Spleen (tissue), 11 donors: ENCODE results near the gene DNAH9. TPM values are rescaled to one million over a fixed set of nuclear protein-coding genes. Genes with fewer than 3 reads are reported as not detected.
"Not testable (repeated sequence)": the region's sequence is repeated elsewhere in the genome, so short reads cannot be mapped to it uniquely, and the experiment has no call there.

Experiments
- DNase-seq: peaks from one replicate; pipeline ENCODE4 v3.0.0-alpha.2; 2020
- H3K27ac ChIP-seq, 8 donors: fragments of 200-600 bp; sonication (generic) in 7 of 8; 1 replicate in 4 of 8; 2 replicates in 4 of 8; pipeline versions ENCODE4 v1.5.0 to v1.8.0; 2016 to 2021; ENCODE audit warnings: inconsistent platforms in 4 of 8, mild to moderate bottlenecking in 4 of 8, moderate library complexity in 1 of 8
- H3K27me3 ChIP-seq, 7 donors: fragments of 200-600 bp; sonication (generic) in 6 of 7; replicated peaks in 1 of 7; 1 replicate in 4 of 7; 2 replicates in 3 of 7; pipeline versions ENCODE4 v1.5.0 to v1.8.0; 2016 to 2021; ENCODE audit warnings: inconsistent platforms in 3 of 7, mild to moderate bottlenecking in 1 of 7
- H3K36me3 ChIP-seq, 6 donors: fragments of 200-600 bp; sonication (generic) in 5 of 6; 1 replicate in 4 of 6; 2 replicates in 2 of 6; pipeline versions ENCODE4 v1.5.0 to v1.8.0; 2016 to 2021; ENCODE audit warnings: inconsistent platforms in 2 of 6
- H3K4me1 ChIP-seq, 6 donors: fragments of 200-600 bp; sonication (generic) in 5 of 6; 1 replicate in 3 of 6; 2 replicates in 3 of 6; pipeline versions ENCODE4 v1.5.0 to v1.8.0; 2016 to 2021; ENCODE audit warnings: inconsistent platforms in 3 of 6
- H3K4me3 ChIP-seq, 8 donors: fragments of 200-600 bp; sonication (generic) in 7 of 8; 1 replicate in 4 of 8; 2 replicates in 4 of 8; pipeline versions ENCODE4 v1.5.0 to v1.8.0; 2016 to 2021; ENCODE audit warnings: inconsistent platforms in 4 of 8, mild to moderate bottlenecking in 4 of 8, moderate library complexity in 2 of 8
- H3K9me3 ChIP-seq, 8 donors: fragments of 200-600 bp; sonication (generic) in 7 of 8; 1 replicate in 4 of 8; 2 replicates in 4 of 8; pipeline versions ENCODE4 v1.5.0 to v1.8.0; 2016 to 2021; ENCODE audit warnings: inconsistent platforms in 4 of 8
- POLR2A ChIP-seq, 3 donors: fragments of 450-650 bp; IDR thresholded peaks; one replicate each; pipeline ENCODE4 v1.5.1; 2017; ENCODE audit warnings: antibody characterized with exemption in 3 of 3, mild to moderate bottlenecking in 1 of 3
- POLR2AphosphoS5 ChIP-seq, 3 donors: sonication (generic); formaldehyde crosslinking; IDR thresholded peaks; one replicate each; pipeline ENCODE4 v1.5.1; 2017; ENCODE audit warnings: antibody characterized with exemption in 3 of 3
- WGBS, 5 donors: extraction: QIAGEN DNeasy Blood & Tissue Kit in 3 of 5; methylation state at CpG; one replicate each; pipeline versions ENCODE4 v1.1.5 to v1.1.7; 2013 to 2018; 5-methylcytosine and 5-hydroxymethylcytosine counted together
- intact Hi-C: fragments of 100-400 bp; cut with DNase I; formaldehyde crosslinking; loops from one replicate; pipeline ENCODE4 v1.15.0; 2023; ENCODE audit warnings: low total_unique reads
- polyA plus RNA-seq, 3 donors: library from polyadenylated mRNA; stranded (reverse); fragments of 200-250 nt; gene quantifications; one replicate each; pipeline ENCODE4 v1.2.1, GENCODE V29; 2013
- total RNA-seq, 7 donors: library from RNA; depleted of rRNA in 3 of 7; stranded (reverse); fragments of >200 nt in 3 of 7; fragmentation: NEBNext Ultra II Directional in 4 of 7; extraction: Animal tissue kit (Norgen Biotek cat#: 25700) in 4 of 7; gene quantifications; one replicate each; pipeline versions ENCODE4 v1.1.0 to v1.2.1, GENCODE V29; 2016 to 2021
- TF ChIP-seq, protein P1 (sequence below), 11 experiments: fragments of 200-600 bp in 7 of 11; fragments of 450-650 bp in 4 of 11; sonication (generic) in 4 of 11; IDR thresholded peaks in 8 of 11; conservative IDR thresholded peaks in 3 of 11; 1 replicate in 7 of 11; 2 replicates in 4 of 11; pipeline versions ENCODE4 v1.4.0 to v1.8.0; 2016 to 2021; ENCODE audit warnings: antibody characterized with exemption in 11 of 11, inconsistent platforms in 4 of 11, mild to moderate bottlenecking in 1 of 11
- donor health status: healthy with polysubstance abuse.
- donor health status: DM: no; HTN: no; CAD: no; lungs with moderate emphysema.
- donor health status: DM: no; HTN: no; CAD: no.
- donor health status: Bipolar disorder and iron deficiency.
- donor health status: healthy.
- donor health status: DM: no; HTN: no; CAD: no.
- donor health status: DM: yes; HTN: yes; CAD: no.

Gene DNAH9
- total and polyA plus RNA-seq, 10 donors, result 0.06 to 0.92 (median 0.22) TPM; not detected in 2

- Histone ChIP-seq H3K9me3 (no peaks in the 10 kb centered on the region), H3K4me1 (no peaks in the 10 kb centered on the region), H3K4me3 (no peak overlapping the region), H3K27ac (no peak overlapping the region), H3K27me3 (no peaks in the 10 kb centered on the region), H3K36me3 (no peaks in the 10 kb centered on the region)
- WGBS, 5 donors, result 78 to 92% (median 83%) methylated on average over 7 of the region's 7 CpGs
- intact Hi-C loops, result no loop called here
- TF ChIP-seq, protein P1, sequence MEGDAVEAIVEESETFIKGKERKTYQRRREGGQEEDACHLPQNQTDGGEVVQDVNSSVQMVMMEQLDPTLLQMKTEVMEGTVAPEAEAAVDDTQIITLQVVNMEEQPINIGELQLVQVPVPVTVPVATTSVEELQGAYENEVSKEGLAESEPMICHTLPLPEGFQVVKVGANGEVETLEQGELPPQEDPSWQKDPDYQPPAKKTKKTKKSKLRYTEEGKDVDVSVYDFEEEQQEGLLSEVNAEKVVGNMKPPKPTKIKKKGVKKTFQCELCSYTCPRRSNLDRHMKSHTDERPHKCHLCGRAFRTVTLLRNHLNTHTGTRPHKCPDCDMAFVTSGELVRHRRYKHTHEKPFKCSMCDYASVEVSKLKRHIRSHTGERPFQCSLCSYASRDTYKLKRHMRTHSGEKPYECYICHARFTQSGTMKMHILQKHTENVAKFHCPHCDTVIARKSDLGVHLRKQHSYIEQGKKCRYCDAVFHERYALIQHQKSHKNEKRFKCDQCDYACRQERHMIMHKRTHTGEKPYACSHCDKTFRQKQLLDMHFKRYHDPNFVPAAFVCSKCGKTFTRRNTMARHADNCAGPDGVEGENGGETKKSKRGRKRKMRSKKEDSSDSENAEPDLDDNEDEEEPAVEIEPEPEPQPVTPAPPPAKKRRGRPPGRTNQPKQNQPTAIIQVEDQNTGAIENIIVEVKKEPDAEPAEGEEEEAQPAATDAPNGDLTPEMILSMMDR (IDR thresholded peaks at IDR 0.05 in 8 of 11, conservative IDR thresholded peaks at IDR 0.05 in 3 of 11), result no peak
- TF ChIP-seq POLR2A (IDR thresholded peaks at IDR 0.05) (no peak), POLR2AphosphoS5 (IDR thresholded peaks at IDR 0.05) (no peak)
- DNase-seq, result no peak
Measured at GRCh38 chr17:11943759-11944347, 345.6 kb downstream of the DNAH9 start.

- Histone ChIP-seq H3K27ac (no peak overlapping the region), H3K4me3 (no peak overlapping the region), H3K9me3 (no peaks in the 10 kb centered on the region), H3K36me3 (no peaks in the 10 kb centered on the region), H3K27me3 (no peaks in the 10 kb centered on the region), H3K4me1 (no peaks in the 10 kb centered on the region)
- TF ChIP-seq POLR2A (IDR thresholded peaks at IDR 0.05) (no peak), POLR2AphosphoS5 (IDR thresholded peaks at IDR 0.05) (no peak)
- TF ChIP-seq, protein P1 (IDR thresholded peaks at IDR 0.05 in 8 of 11, conservative IDR thresholded peaks at IDR 0.05 in 3 of 11), result no peak
- no peak for DNase-seq
- 58 to 74% (median 70%) methylated on average over 3 of the region's 3 CpGs for WGBS, 5 donors
- intact Hi-C loops, result no loop called here
Measured at GRCh38 chr17:11944587-11944986, 346.3 kb downstream of the DNAH9 start.

GRCh38 chr17:11948789-11949188 lies 350.5 kb downstream of the DNAH9 start:
- no peaks in the 10 kb centered on the region for H3K27me3 ChIP-seq
- H3K36me3 ChIP-seq, result peaks cover 0 to 12% (median 0%) of the 10 kb centered on the region in 6 donors
- no peaks in the 10 kb centered on the region for H3K4me1 ChIP-seq
- H3K4me3 ChIP-seq, result no peak overlapping the region
- intact Hi-C loops, result no loop called here
- TF ChIP-seq POLR2A (IDR thresholded peaks at IDR 0.05) (no peak), POLR2AphosphoS5 (IDR thresholded peaks at IDR 0.05) (no peak)
- TF ChIP-seq, protein P1 (IDR thresholded peaks at IDR 0.05 in 8 of 11, conservative IDR thresholded peaks at IDR 0.05 in 3 of 11), result no peak
- no peak overlapping the region for H3K27ac ChIP-seq
- no peak for DNase-seq
- peaks cover 0 to 16% (median 14%) of the 10 kb centered on the region in 8 donors for H3K9me3 ChIP-seq
- WGBS, 5 donors, result 66 to 77% (median 75%) methylated on average over 6 of the region's 6 CpGs

GRCh38 chr17:11949571-11949970 lies 351.3 kb downstream of the DNAH9 start:
- Histone ChIP-seq H3K36me3 (peaks cover 0 to 12% (median 0%) of the 10 kb centered on the region in 6 donors), H3K9me3 (peaks cover 2 to 23% (median 22%) of the 10 kb centered on the region in 8 donors)
- WGBS, 5 donors, result 82 to 100% (median 89%) methylated on average over 1 of the region's 1 CpG
- H3K4me3 ChIP-seq, intact Hi-C loops, DNase-seq, H3K4me1 ChIP-seq, H3K27me3 ChIP-seq, H3K27ac ChIP-seq: not testable (repeated sequence)
